Astrocyte (in vitro differentiated cells and primary cell): ENCODE results near the gene DNMT3B. TPM values are rescaled to one million over a fixed set of nuclear protein-coding genes. Genes with fewer than 3 reads are reported as not detected.

ENCODE experiments used
- DNase-seq: peaks from one replicate; pipeline ENCODE4 v3.0.0-alpha.2; 2010; ENCODE audit warnings: low read depth
- FAIRE-seq: peaks from 2 replicates; lab custom pipeline; 2011; peaks lifted over from hg19 to GRCh38; lab: Jason Lieb, UNC
- H2AFZ ChIP-seq: 2 replicates; pipeline ENCODE4 v1.6.0; 2012; ENCODE audit warnings: low read depth, low read length, inconsistent platforms
- H3K27ac ChIP-seq: 2 replicates; pipeline ENCODE4 v1.5.1; 2011; ENCODE audit warnings: low read depth, low read length, inconsistent platforms
- H3K27me3 ChIP-seq: 2 replicates; pipeline ENCODE4 v1.6.0; 2011; ENCODE audit warnings: low read length, inconsistent platforms; ENCODE audit not compliant: insufficient read depth
- H3K36me3 ChIP-seq: 2 replicates; pipeline ENCODE4 v1.5.1; 2011; ENCODE audit warnings: low read length, inconsistent platforms; ENCODE audit not compliant: insufficient read depth
- H3K4me1 ChIP-seq: 2 replicates; pipeline ENCODE4 v1.5.1; 2011; ENCODE audit warnings: low read length, inconsistent platforms; ENCODE audit not compliant: insufficient read depth
- H3K4me2 ChIP-seq: 2 replicates; pipeline ENCODE4 v1.6.0; 2012; ENCODE audit warnings: low read length, inconsistent platforms
- H3K4me3 ChIP-seq: 2 replicates; pipeline ENCODE4 v1.5.1; 2011; ENCODE audit warnings: low read depth, mild to moderate bottlenecking, low read length, inconsistent platforms; ENCODE audit not compliant: insufficient read depth
- H3K79me2 ChIP-seq: 2 replicates; pipeline ENCODE4 v1.6.0; 2012; ENCODE audit warnings: mild to moderate bottlenecking, low read length, inconsistent platforms; ENCODE audit not compliant: insufficient read depth
- H3K9ac ChIP-seq: 2 replicates; pipeline ENCODE4 v1.6.0; 2012; ENCODE audit warnings: mild to moderate bottlenecking, low read length, inconsistent platforms
- H3K9me3 ChIP-seq: 2 replicates; pipeline ENCODE4 v1.5.1; 2012; ENCODE audit warnings: low read depth, mild to moderate bottlenecking, low read length, inconsistent platforms; ENCODE audit not compliant: insufficient read depth
- H4K20me1 ChIP-seq: 2 replicates; pipeline ENCODE4 v1.6.0; 2012; ENCODE audit warnings: low read length, inconsistent platforms; ENCODE audit not compliant: insufficient read depth
- H3K27ac Mint-ChIP-seq: one replicate; pipeline ENCODE4 v1.8.0; 2021; ENCODE audit warnings: mild to moderate bottlenecking, mixed read lengths; ENCODE audit not compliant: unreplicated experiment
- H3K27me3 Mint-ChIP-seq: one replicate; pipeline ENCODE4 v1.8.0; 2021; ENCODE audit warnings: low read depth, mixed read lengths; ENCODE audit not compliant: unreplicated experiment
- H3K36me3 Mint-ChIP-seq: one replicate; pipeline ENCODE4 v1.8.0; 2021; ENCODE audit warnings: low read depth, mixed read lengths; ENCODE audit not compliant: unreplicated experiment
- H3K4me1 Mint-ChIP-seq: one replicate; pipeline ENCODE4 v1.8.0; 2021; ENCODE audit warnings: low read depth, mixed read lengths; ENCODE audit not compliant: unreplicated experiment
- H3K4me3 Mint-ChIP-seq: one replicate; pipeline ENCODE4 v1.8.0; 2021; ENCODE audit warnings: mild to moderate bottlenecking, moderate library complexity, mixed read lengths; ENCODE audit not compliant: unreplicated experiment
- H3K9me3 Mint-ChIP-seq: one replicate; pipeline ENCODE4 v1.8.0; 2021; ENCODE audit warnings: mild to moderate bottlenecking, mixed read lengths; ENCODE audit not compliant: unreplicated experiment
- EZH2 ChIP-seq: IDR thresholded peaks from 2 replicates; pipeline ENCODE4 v1.6.1; 2012; ENCODE audit warnings: mild to moderate bottlenecking, low read length, inconsistent platforms; ENCODE audit not compliant: insufficient read depth
- total RNA-seq: library from RNA; stranded (reverse); gene quantifications from 2 replicates; pipeline ENCODE4 v1.2.1, GENCODE V29; 2021
- TF ChIP-seq, protein P1 (sequence below): IDR thresholded peaks from 2 replicates; pipeline ENCODE4 v1.5.1; 2011; ENCODE audit warnings: low read depth, mild to moderate bottlenecking, inconsistent platforms, low read length, moderate library complexity; ENCODE audit not compliant: insufficient read depth

The DNMT3B gene
- total RNA-seq, 1 donor from 2014 or later, result 5.0 TPM

DNA sequence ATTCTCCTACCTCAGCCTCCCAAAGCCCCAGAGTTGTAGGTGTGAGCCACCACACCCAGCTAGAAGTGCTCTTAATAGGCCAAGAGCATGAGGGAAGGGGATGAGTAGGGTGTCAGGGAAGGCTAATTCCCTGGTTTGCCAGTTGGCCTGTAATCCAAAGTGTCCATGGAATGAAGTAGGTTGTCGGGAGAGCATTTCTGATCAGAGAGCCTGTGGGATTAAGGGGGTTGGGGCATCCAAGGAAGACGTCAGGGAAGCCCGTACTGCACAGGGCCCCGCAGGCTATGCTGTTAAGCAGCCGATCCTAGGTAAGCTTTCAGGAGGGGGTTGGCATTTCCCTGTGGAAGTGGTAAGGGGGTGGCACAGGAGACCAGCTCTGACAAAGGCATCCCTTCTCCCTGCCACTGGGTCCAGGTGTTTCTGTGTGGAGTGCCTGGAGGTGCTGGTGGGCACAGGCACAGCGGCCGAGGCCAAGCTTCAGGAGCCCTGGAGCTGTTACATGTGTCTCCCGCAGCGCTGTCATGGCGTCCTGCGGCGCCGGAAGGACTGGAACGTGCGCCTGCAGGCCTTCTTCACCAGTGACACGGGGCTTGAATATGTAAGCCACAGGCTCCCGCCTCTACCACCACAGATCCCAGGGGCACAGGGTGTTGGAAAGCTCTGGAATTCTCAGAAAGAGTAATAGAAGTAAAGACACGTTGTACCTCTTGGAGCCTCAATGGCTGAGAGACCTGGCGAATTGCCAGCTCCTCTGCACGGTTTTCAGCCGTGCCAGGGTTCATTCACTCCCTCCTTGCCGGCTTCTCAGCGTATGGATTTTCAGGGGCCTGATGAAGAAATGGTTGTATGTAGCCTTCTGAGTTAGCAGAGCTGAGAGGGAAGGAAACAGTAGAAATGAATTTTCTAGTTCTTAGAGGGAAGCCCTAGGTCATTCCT, 36.1 kb downstream of the DNMT3B start:
- Histone ChIP-seq H3K9ac (no peak overlapping the region), H3K27ac (no peak overlapping the region), H2AFZ (no peak overlapping the region), H3K4me3 (no peak overlapping the region), H3K9me3 (no peaks in the 10 kb centered on the region), H4K20me1 (no peaks in the 10 kb centered on the region), H3K79me2 (no peaks in the 10 kb centered on the region), H3K27me3 (no peaks in the 10 kb centered on the region), H3K4me2 (no peak overlapping the region), H3K36me3 (peaks cover 20% of the 10 kb centered on the region), H3K4me1 (no peaks in the 10 kb centered on the region)
- TF ChIP-seq, protein P1, sequence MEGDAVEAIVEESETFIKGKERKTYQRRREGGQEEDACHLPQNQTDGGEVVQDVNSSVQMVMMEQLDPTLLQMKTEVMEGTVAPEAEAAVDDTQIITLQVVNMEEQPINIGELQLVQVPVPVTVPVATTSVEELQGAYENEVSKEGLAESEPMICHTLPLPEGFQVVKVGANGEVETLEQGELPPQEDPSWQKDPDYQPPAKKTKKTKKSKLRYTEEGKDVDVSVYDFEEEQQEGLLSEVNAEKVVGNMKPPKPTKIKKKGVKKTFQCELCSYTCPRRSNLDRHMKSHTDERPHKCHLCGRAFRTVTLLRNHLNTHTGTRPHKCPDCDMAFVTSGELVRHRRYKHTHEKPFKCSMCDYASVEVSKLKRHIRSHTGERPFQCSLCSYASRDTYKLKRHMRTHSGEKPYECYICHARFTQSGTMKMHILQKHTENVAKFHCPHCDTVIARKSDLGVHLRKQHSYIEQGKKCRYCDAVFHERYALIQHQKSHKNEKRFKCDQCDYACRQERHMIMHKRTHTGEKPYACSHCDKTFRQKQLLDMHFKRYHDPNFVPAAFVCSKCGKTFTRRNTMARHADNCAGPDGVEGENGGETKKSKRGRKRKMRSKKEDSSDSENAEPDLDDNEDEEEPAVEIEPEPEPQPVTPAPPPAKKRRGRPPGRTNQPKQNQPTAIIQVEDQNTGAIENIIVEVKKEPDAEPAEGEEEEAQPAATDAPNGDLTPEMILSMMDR, result no peak
- no peak for TF ChIP-seq EZH2
- no peaks in the 10 kb centered on the region for H3K27me3 Mint-ChIP-seq
- no peak overlapping the region for H3K27ac Mint-ChIP-seq
- H3K36me3 Mint-ChIP-seq, result peaks cover 17% of the 10 kb centered on the region
- no peak overlapping the region for H3K4me3 Mint-ChIP-seq
- DNase-seq (no peak), FAIRE-seq (no peak)
- H3K9me3 Mint-ChIP-seq, result peaks cover 2% of the 10 kb centered on the region
- H3K4me1 Mint-ChIP-seq, result peaks cover 12% of the 10 kb centered on the region

DNA sequence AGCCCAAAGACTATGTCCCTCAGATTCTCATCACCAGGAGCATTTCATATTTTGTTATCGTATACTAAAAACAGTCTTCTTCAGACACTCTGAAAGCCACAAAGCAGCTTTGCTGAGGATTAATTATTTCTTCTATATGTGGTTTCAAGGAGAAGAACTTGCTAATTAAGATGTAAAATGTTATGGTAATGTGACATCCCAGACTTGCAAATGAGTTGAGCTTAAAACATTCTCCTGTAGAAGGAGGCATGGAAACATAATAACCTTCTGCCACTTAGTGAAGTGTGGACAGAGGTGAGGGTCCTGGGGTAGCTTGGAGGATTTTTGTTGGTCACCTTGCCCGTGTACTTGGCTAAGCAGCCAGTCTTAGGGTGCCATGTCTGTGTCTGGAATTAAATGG, 40.9 kb downstream of the DNMT3B start:
- H3K27ac Mint-ChIP-seq, result no peak overlapping the region
- DNase-seq (no peak), FAIRE-seq (no peak)
- H3K4me2 ChIP-seq, result no peak overlapping the region
- no peak overlapping the region for H3K27ac ChIP-seq
- no peak overlapping the region for H3K4me3 Mint-ChIP-seq
- peaks cover 2% of the 10 kb centered on the region for H3K4me1 Mint-ChIP-seq
- H3K36me3 ChIP-seq, result peaks cover 16% of the 10 kb centered on the region
- H3K9me3 ChIP-seq, result no peaks in the 10 kb centered on the region
- H2AFZ ChIP-seq, result no peak overlapping the region
- no peaks in the 10 kb centered on the region for H3K9me3 Mint-ChIP-seq
- TF ChIP-seq EZH2, result no peak
- TF ChIP-seq, protein P1, result no peak
- no peaks in the 10 kb centered on the region for H4K20me1 ChIP-seq
- no peaks in the 10 kb centered on the region for H3K27me3 ChIP-seq
- H3K27me3 Mint-ChIP-seq, result no peaks in the 10 kb centered on the region
- no peak overlapping the region for H3K9ac ChIP-seq
- peaks cover 14% of the 10 kb centered on the region for H3K36me3 Mint-ChIP-seq
- no peak overlapping the region for H3K4me3 ChIP-seq
- no peaks in the 10 kb centered on the region for H3K4me1 ChIP-seq
- no peaks in the 10 kb centered on the region for H3K79me2 ChIP-seq
